Stimulated activated CD4-positive, alpha-beta T cell treated with anti-CD3 and anti-CD28 coated beads, Interleukin-4, amount 100 ng/mL, for 48 hours (primary cell): ENCODE results near the gene EVA1B.

Experiments
- DNase-seq, 2 donors: peaks; one replicate each; pipeline ENCODE4 v3.0.0-alpha.2; 2020; ENCODE audit warnings: low read depth in 2 of 2

Gene EVA1B, protein sequence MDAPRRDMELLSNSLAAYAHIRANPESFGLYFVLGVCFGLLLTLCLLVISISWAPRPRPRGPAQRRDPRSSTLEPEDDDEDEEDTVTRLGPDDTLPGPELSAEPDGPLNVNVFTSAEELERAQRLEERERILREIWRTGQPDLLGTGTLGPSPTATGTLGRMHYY

DNA sequence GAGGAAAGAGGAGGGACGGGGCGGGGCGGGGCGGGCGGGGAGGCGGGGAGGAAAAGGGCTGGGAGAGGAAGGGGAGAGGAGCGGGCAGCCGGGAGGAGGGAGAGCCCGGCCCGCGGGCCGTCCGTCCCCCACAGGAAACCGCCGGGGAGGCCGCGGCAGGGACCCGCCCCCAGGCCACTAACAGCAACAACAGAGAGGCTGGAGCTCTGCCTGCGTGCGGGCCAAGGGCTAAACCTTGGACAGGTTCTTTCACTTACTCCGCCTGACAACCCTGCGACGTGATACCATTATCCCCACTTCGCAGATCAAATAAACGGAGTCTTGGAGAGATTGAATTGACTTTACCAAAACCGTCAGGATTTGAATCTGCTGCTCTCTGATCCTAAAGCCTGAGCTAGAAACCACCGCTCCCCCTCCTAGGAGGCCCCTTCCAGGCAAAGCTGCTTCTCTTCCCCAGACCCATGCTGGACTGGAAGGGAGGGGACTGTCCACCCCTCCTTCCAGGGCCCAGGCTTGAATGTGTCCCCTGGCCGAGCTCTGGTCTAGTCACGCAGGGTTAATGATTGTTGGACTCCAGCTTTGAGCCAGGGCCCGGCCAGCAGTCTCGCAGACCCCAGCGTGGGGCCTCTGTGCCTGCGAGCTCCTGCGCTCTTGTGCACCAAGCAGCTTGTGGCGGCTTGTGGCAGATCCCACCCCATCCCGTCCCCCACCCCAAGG, at the start of gene EVA1B:
Gene EVA1B (minus strand): TSS at position 10 of the 717 bp plus-strand sequence. CDS start 608 bp downstream, outside the sequence.
- no peak for DNase-seq

DNA sequence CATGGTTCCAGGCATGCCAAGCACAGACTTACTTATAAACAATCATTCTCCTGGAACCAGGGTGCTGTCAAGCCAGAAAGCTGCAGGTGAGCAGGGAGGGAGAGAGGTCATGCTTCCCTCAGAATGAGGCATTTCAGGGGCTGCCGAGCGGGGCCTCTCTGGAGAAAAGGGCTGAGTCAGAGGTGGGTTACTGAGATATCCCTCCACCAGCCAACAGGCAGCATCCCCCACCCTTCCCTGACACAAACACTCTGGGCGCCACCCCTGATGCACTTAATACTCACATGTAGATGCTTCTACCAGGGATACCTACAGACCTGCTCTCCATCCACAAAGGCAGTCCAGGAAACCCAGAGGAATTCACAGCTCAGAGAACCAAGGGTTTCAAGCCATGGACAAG, 49.2 kb upstream of the EVA1B start:
- no peak for DNase-seq

DNA sequence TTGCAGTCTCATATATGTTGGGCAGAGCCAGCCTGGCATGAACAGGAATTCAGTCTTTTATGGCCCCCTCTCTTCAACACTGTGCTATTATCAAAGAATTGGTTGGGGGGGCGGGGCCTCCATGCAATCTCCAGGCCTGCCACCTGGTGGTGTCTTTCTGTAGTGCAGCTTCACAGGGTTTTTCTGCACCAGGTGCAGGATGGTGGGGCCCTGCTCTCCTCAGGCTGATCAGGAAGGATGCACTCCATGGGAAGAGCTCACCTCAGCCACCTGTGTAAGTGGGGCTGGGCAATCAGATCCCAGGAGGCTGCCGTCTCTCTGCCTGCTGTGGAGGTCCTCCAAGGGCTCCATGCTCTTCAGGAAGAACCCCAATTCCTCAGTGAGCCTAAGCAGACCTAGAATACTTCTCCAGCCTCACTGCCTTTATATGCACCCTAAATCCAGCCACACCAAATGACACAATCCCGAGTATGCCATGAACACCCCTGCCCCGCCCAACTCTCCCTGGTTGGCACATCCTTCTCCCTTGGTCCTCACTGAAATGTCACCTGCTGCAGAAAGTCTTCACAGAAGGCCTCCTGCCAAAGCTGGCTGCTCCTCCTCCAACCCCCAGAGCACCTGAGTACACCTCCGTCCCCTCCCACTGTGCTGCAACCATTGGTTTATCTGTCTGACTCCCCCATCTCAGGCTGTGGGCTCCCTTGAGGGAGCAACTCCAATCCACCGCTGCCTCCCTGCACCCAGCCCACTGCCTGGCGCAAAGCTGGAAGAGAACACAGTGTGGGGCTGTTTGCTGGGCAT, 45.8 kb upstream of the EVA1B start:
- peak; percentile 77 to 89 for DNase-seq

DNA sequence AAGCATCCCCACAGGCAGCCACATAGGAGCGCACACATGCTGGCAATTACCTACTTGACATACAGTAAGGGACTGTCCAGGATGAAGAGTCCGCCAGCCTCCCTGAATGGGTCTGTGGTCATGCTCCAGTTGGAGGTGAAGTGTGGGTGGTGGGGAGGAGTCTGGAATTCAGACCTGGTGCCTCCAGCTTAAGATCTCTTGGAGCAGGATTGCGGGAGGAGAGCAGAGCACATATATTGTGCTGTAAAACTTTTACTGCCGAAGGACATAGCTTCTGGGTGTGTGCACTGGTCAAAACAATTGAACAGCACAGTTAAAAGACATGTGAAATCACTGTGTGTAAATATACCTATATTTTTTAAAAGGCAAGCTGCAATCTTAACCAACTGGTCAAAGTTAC, 44.4 kb upstream of the EVA1B start:
- no peak for DNase-seq

DNA sequence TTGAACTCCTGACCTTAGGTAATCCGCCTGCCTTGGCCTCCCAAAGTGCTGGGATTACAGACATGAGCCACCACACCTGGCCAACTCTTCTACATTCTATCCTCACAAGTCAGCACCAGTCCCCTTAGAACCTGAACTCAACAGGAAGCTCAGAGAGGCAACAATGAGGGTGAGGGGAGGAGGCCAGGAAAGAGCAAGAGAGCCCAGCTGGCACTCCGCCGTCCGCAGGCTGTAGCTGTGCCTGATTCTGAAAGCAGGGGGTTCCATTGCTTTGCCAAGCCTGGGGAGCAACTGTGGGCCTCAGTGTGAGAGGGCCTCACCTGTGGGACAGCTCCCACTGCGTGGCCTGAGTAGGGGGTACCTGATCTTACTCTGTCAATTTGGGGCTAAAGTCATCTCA, 43.6 kb upstream of the EVA1B start:
- DNase-seq: no peak

DNA sequence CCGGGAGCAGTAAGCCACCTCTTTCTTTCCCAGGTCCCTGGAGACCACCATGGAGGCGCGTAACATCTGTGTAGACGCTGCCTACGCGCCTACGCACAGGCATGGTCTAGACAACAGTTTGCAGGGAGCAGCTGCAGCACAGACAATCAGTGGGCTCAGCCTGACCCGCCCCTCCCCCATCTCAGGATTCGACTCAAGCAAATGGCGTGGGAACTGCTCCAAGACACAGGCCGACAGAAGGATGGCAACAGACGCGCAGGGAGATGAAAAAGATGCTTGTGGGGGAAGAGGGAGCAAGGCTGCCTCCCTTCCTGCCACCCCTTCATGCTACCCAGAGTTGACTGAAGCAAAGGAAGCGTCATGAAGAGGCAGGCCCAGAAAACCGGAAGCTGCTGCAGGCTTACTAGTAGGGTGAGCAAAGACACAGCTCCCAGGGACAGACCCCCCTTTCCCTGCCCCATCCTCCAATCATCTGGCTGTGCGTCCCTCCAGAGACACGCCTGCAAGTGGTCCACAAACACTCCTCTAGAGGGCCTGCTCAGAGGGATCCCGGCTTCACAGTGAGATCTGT, 42.7 kb upstream of the EVA1B start:
- peak; percentile 10 to 17 for DNase-seq

DNA sequence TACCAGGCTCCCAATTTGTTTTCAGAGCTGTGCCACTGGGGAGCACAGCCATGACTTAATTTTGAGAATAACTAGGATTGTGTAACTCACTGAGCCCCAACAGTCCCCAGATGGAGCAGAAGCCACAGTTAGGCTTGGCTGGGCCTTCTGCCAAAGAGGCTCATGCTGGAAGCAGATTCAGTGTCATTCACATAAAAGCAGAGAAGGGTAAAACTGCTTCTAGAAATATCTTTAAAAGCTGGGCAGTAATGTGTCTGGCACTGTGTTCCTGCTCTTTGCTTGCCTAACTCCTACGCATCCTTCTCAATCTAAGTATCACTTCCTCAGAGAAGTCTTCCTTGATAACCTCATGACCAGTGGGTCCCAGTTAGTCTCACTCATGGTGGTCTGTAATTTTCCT, 41.9 kb upstream of the EVA1B start:
- no peak for DNase-seq

DNA sequence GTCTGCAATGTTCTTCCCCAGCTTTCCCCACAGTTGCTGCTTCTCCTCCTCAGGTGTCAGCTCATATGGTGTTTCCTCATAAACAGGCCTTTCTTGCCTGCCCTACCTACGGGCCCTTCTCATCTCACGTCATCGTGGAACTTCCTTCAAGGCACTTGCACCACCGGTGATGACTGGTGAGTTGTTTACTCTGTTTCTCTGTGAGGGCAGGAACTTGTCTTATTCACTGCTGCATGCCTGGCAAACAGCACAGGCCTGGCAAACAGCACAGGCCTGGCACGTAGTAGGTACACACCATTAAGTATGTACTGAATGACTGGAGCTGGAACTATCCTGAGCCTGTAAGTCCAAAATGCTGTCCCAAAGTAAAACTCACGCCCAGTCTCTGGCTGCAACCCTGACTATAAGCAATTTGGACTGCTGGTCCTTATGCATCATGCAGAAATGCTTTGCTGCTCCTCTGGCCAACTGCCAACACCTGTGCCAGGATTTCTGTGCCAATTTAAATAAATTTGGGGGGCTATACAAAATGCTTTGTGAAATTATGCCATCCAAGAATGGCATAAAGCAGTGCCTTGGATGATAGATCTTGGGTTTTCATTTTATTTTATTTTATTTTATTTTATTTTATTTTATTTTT, 36.6 kb upstream of the EVA1B start:
- no peak for DNase-seq

DNA sequence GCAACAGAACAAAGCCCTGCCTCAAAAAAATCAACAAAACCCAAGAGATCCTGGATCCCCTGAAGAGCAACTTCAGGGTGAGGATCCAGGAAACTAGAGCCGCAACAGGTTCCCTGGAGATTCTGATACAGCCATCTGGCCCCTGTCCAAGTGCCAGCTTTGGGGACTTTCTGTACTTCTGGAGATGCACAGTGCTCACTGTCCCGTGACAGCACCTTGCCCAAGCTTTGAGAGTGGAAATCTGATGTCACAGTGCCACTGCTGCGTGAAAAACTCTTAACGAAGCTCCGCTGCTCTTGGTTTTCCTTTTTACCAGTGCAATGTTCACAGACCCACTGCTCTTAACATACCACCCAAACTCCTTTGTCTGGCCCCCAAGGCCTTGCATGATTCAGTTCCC, 35.9 kb upstream of the EVA1B start:
- DNase-seq: no peak

DNA sequence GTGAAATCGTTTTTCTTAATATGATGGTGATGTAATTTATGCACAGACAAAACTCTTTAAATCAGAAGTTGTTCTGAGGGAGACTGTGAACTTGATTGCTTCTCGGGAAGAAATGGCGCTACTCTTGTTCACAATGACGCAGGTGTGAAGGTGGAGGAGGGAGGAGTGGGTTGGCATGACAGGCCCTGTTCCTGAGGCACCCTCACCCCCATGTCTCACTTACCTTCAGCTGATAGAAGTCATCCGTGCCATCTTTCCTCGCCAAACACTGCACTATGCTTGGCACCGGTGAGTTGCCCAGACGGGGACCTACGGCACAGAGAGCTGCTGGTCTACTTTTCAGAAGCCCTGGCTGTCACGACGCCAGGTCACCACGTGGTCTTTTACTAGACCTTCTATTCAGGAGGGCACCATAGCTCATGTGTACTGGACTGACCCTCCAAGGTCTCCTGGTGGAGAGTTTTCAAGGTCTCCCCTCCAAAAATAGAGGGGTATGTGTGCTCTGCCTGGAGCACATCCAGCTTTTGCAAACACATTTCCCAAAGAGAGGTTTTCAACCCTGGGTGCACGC, 35.2 kb upstream of the EVA1B start:
- DNase-seq: no peak

DNA sequence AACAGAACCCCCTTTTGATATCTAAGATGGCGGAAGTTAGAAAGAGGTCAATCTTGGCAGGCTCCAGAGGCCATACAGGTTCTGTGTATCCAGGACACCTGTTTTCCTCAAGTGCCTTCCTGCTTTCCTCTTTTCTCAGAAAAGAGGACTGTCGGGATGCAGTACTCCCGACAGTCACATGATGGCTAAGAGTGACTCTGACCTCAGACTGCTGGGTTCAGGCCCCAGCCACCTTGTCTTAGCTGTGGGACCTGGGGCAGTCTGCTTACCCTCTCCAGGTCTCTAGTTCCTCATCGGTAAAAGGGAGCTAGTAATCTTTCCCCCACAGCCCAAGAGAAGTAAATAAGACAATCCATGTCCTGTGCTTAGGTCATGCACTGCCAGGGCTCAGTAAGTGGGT, 32.4 kb upstream of the EVA1B start:
- no peak for DNase-seq

DNA sequence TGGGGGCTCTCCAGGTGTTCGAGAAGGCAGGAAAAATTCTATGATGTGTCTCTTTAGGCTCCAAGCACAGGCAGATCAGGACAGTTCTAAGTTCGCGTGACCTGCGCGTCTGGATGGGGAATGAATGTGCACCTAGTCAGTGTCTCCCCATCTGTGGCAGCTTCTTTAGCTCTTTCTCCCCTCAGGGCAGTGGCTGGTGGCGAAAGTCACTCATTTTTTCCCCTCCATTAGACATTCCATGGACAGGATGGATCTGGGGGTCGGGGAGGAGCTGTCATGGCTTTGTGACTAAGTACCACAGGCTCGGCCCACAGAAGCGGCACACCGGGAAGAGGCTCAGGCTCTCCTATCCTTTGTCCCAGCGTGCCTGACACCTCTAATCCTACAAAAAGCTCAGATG, 31.0 kb upstream of the EVA1B start:
- DNase-seq: no peak

DNA sequence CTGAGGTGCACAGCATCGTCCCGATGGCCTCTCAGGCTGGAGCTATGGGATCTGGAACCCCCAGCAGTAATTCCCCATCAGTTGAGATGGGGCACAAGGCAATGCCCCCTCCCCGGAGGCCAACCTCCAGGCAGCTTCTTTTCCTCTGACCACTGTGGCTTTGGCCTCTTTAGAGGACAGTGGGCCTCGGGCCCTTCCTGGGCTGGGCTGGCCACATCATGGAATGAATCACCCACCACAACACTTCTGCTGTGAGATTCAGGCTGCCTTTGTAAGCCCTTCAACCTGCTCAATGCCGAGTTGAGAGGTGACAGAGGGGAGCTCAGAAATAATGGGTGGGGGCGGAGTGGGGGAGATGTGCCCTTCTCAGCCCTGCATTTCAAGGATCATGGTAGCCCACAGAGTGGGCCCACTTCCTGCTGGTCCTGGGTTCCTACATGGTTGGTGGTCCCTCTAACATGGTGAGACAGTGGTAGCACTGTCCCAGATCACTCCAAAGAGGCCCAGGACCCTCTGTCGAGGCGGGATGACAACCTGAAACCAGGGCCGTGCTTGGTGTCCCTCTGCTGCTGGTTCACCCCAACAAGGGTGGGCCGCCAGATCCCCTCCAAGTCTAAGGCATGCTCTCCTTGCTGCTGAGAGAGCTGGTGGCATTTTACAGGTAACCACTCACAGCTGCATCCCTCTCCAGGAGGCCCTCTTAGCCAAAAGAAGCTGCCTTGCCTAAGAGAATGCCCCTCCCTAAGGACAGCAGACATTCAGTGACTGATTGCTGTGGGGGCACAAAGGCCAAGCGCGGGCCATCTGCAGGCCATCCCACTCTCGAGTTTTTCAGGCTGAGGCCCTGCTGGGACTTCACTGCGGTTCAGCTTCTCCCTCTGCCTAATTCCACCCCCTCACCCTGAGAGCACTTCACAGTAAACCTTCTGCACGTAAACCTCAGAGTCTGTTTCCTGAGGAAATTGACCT, 29.7 kb upstream of the EVA1B start:
- no peak for DNase-seq

DNA sequence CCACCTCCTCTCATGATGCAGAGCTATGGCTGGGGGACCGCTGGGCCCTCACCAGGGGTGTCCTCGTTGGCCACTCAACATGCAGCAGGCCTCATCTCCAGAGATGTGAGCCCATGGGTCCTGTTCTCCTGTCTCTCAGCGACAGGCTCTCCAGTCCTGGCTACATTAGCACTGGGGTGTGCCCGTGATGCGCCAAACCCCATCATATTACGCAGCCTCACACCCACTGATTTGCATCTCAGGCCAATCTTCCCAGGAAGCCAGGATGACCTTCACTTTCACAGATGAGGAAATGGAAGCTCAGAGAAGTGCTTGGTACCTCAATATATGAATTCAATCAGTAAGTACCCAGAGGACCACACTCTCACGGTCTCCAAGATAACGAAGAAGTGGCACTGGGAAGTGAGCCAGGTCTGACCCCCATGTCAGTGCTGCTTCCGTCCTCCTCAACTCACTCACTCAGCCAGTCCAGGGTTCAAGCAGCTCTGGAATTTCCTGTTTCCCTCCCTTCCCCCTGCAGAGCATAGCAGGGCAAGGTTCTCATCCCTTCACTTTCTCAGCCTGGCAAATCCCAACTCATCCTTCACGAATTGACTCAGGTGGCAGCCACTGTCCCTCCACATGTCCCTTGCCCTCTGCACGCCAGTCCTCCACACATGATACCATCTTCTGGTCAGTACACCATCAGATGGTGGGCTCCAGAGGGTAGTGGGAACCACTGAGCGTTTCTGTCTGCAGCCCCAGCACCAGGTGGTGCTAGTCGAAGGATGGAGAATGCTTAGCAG, 28.9 kb upstream of the EVA1B start:
- no peak for DNase-seq

DNA sequence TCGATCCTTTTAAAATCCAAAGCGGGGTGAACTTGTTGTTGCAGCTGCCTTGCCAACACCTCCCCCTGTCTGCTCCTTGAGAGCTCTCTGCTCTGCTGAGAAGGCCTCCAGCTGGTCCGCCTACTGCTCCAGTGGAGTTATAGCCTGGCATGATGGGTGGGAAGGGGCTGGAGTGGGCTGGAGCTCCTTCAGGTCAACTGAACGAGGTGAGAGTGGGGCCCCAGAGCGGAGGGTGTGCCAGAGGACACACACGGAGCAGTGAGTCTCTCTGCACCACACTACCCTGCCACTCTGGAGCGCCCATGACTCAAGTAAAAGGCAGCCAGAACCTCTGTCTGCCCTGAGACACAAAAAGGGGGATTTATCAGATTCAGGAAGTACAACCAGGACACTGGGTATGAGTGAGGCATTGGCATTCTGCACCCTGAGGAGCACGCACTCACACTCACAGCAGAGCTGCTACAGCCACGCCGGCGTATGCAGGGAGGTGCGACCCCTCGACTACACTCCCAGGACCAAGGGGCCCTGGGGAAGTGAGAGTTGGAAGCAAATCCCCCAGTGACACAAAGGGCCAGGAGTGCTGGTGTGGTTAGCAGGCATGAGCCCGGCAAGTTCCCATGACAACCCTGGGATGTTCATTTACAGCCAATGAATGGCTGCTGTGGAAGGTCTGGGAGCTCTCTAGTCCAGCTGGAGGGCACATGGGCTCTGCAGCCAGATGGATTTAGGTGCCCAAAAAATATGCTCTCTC, 28.0 kb upstream of the EVA1B start:
- no peak for DNase-seq

DNA sequence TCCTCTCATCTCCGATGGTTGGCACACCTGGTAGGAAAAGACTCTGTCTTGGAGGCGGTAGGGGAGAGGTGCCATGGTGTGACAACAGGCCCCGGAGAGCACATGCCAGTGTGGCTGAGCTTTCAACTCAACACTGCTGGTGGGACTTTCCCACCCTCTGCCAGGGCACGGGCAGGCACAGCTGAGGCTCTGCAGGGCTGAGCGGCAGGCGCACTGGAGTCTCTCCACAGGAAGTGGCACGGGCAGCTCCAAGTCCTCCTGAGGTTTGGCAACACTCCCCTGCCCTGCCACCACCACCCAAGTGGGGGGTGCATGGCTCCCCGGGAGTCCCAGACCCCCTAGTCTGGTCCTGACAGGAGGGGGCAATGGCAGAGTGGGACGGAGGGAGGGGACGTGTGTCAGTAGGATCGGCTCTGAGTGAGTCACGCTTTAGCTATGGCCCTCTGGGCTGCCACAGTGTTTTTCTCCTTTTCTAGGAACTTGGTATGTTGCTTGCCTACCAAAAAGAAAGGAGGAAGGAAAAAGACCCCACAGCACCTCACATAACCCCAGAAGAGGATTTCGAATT, 27.3 kb upstream of the EVA1B start:
- peak in 1 of 2 donors; percentile 16 for DNase-seq

DNA sequence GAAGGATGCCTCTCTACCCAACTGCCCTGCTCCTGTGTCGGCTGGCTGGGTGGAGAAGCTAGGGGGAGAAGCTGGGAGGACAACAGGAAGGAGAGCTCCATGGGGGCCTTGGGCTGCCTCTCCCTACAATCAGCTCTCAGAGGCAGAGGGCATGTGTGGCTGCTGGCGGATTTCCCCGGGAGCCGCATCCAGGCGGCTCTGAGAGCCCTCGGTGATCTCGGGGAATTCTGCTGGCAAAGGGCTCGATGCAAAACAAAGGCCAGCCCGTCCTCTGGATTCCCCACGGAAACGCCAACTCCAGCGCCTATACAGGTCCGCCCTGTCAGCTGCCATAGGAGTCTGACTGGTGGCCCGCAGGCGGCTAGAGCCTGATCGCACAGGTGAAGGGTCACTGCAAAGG, 26.4 kb upstream of the EVA1B start:
- DNase-seq: no peak

DNA sequence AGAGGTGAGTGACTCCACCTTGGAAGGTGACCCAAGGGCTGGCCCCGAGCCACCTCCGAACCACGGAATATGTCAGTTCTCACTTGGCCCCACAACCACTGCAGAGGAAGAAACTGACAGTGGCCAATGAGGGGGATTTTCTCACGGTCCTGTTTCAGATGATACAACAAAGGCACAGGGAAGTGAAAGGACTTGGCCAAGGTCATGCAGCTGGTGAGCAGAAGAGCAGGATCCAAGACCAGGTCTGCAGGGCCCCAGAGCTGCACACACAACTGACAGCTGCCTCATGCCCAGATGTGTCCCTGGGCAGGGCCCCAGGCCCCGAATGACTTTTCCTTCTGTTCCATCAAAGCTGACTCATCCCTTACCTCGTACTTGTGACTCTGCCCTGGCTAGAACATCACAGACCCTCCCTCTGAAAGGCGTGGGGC, 25.8 kb upstream of the EVA1B start:
- DNase-seq: no peak
